ENCODE data around the gene HRK.

DNA sequence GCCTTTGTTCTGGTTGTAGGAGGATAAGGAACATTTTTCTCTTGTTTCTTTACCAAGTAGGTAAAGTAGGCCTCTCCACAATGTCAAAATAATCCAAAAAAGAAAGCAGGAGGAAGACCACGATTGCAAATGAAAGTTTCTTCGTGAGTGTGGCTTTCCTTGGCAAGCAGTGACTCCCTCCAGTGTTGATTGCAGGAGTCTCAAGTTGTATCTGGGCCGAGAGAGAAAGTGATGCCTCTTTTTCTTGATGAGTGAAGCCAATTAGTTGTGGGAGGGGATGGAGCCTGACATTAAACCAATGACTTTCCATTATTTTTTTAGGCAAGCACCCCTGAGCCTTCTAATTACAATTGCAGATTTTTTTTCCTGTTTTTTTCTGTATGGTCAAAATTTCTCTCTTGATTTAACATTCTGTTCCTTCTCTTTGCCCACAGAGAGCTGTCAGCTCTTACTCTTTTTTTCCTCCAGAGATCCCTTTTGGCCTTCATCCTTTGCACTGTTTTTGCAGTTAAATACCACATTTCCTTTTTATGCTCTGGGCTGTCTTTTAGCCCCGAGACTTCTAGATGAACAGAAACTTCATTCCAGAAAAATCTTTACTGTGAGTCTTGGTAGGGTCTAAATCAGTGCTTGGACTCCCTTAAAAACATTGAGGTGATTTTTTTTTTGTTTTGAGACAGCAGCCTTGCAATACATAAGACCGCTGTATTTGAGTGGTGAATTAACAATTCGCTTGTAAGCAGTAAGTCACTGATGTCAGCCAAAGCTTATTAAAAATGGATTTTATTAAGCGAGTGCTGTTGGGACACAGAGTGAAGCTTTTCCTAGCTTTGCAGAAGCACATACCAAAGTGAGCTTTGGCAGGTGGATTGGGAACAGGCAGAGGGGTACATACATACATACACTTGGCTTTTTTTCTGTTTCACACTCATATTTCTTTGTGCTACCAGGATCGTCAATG is 45.3 kb upstream of the HRK start:
- TF ChIP-seq MAFK (IDR thresholded peaks at IDR 0.05; ENCODE audit: low read depth, low read length) (no peak), FOS (IDR thresholded peaks at IDR 0.05; ENCODE audit: low read depth, low read length) (no peak), POLR2A (IDR thresholded peaks at IDR 0.05; ENCODE audit: low read depth, low read length) (no peak), RAD21 (IDR thresholded peaks at IDR 0.05; ENCODE audit: low read length) (no peak), RCOR1 (IDR thresholded peaks at IDR 0.05; ENCODE audit: insufficient replicate concordance, low read length) (no peak), CEBPB (IDR thresholded peaks at IDR 0.05; ENCODE audit: low read depth, low read length) (no peak), SMC3 (IDR thresholded peaks at IDR 0.05; ENCODE audit: low read depth, low read length) (no peak), MXI1 (IDR thresholded peaks at IDR 0.05; ENCODE audit: borderline replicate concordance, low read depth, low read length) (no peak), RFX5 (IDR thresholded peaks at IDR 0.05; ENCODE audit: low read depth, low read length) (no peak), NFE2L2 (IDR thresholded peaks at IDR 0.05; ENCODE audit: low read depth, low read length) (no peak), MAZ (IDR thresholded peaks at IDR 0.05; ENCODE audit: borderline replicate concordance, low read depth, low read length) (no peak)
- TF ChIP-seq, protein P1, sequence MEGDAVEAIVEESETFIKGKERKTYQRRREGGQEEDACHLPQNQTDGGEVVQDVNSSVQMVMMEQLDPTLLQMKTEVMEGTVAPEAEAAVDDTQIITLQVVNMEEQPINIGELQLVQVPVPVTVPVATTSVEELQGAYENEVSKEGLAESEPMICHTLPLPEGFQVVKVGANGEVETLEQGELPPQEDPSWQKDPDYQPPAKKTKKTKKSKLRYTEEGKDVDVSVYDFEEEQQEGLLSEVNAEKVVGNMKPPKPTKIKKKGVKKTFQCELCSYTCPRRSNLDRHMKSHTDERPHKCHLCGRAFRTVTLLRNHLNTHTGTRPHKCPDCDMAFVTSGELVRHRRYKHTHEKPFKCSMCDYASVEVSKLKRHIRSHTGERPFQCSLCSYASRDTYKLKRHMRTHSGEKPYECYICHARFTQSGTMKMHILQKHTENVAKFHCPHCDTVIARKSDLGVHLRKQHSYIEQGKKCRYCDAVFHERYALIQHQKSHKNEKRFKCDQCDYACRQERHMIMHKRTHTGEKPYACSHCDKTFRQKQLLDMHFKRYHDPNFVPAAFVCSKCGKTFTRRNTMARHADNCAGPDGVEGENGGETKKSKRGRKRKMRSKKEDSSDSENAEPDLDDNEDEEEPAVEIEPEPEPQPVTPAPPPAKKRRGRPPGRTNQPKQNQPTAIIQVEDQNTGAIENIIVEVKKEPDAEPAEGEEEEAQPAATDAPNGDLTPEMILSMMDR (conservative IDR thresholded peaks at IDR 0.05; ENCODE audit: low read depth, low read length), result no peak
- TF ChIP-seq, protein P2, sequence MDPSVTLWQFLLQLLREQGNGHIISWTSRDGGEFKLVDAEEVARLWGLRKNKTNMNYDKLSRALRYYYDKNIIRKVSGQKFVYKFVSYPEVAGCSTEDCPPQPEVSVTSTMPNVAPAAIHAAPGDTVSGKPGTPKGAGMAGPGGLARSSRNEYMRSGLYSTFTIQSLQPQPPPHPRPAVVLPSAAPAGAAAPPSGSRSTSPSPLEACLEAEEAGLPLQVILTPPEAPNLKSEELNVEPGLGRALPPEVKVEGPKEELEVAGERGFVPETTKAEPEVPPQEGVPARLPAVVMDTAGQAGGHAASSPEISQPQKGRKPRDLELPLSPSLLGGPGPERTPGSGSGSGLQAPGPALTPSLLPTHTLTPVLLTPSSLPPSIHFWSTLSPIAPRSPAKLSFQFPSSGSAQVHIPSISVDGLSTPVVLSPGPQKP (IDR thresholded peaks at IDR 0.05; ENCODE audit: borderline replicate concordance, low read depth, low read length), result no peak

All from IMR-90 (cell line).